ENCODE data around the gene MLLT1.

- TF ChIP-seq CTCF (IDR thresholded peaks at IDR 0.05) (no peak), EZH2phosphoT487 (IDR thresholded peaks at IDR 0.05) (no peak)
Measured at GRCh38 chr19:6222884-6223283, 56.9 kb downstream of the MLLT1 start.
